Hepatocyte (in vitro differentiated cells): ENCODE measurements around the gene OLIG1. TPM values are rescaled to one million over a fixed set of nuclear protein-coding genes. Genes with fewer than 3 reads are reported as not detected.
A peak's percentile ranks its signal among the peaks of the same experiment; 100 is the strongest.

Experiments
- DNase-seq: peaks from one replicate; pipeline ENCODE4 v3.0.0-alpha.2; 2016; ENCODE audit warnings: low spot score
- H2AFZ ChIP-seq: fragments of 200-600 bp; sonication (generic); 2 replicates; pipeline ENCODE4 v1.6.0; 2016; ENCODE audit warnings: antibody characterized with exemption, mild to moderate bottlenecking
- H3K27ac ChIP-seq: fragments of 200-600 bp; sonication (generic); 2 replicates; pipeline ENCODE4 v1.5.1; 2016; ENCODE audit warnings: mild to moderate bottlenecking
- H3K27me3 ChIP-seq: fragments of 200-600 bp; sonication (generic); 2 replicates; pipeline ENCODE4 v1.6.1; 2016
- H3K36me3 ChIP-seq: fragments of 200-600 bp; sonication (generic); replicated peaks from 2 replicates; pipeline ENCODE4 v1.5.1; 2016; ENCODE audit warnings: low read depth; ENCODE audit not compliant: insufficient read depth
- H3K4me1 ChIP-seq: fragments of 200-600 bp; sonication (generic); 2 replicates; pipeline ENCODE4 v1.5.1; 2016; ENCODE audit warnings: mild to moderate bottlenecking, moderate library complexity; ENCODE audit not compliant: insufficient read depth
- H3K4me2 ChIP-seq: fragments of 200-600 bp; sonication (generic); 2 replicates; pipeline ENCODE4 v1.6.0; 2016
- H3K4me3 ChIP-seq: fragments of 200-600 bp; sonication (generic); 2 replicates; pipeline ENCODE4 v1.5.1; 2016; ENCODE audit warnings: mild to moderate bottlenecking
- H3K79me2 ChIP-seq: fragments of 200-600 bp; sonication (generic); 2 replicates; pipeline ENCODE4 v1.6.0; 2017; ENCODE audit warnings: mild to moderate bottlenecking
- H3K9me2 ChIP-seq: fragments of 200-600 bp; sonication (generic); replicated peaks from 2 replicates; pipeline ENCODE4 v1.6.0; 2017; ENCODE audit warnings: mild to moderate bottlenecking; ENCODE audit not compliant: insufficient read depth
- H3K9me3 ChIP-seq: fragments of 200-600 bp; sonication (generic); 2 replicates; pipeline ENCODE4 v1.5.1; 2016; ENCODE audit warnings: low read depth, mild to moderate bottlenecking
- H4K20me1 ChIP-seq: fragments of 200-600 bp; sonication (generic); 2 replicates; pipeline ENCODE4 v1.6.0; 2016; ENCODE audit warnings: mild to moderate bottlenecking; ENCODE audit not compliant: insufficient read depth, poor library complexity, severe bottlenecking
- CTCF ChIP-seq: fragments of 200-600 bp; sonication (generic); IDR thresholded peaks from 2 replicates; pipeline ENCODE4 v1.5.1; 2016; ENCODE audit warnings: antibody characterized with exemption, mild to moderate bottlenecking; ENCODE audit not compliant: poor library complexity
- EZH2 ChIP-seq: fragments of 200-600 bp; sonication (generic); IDR thresholded peaks from 2 replicates; pipeline ENCODE4 v1.6.1; 2016; ENCODE audit warnings: antibody characterized with exemption, mild to moderate bottlenecking, borderline replicate concordance
- EZH2phosphoT487 ChIP-seq: fragments of 200-600 bp; sonication (generic); IDR thresholded peaks from one replicate; pipeline ENCODE4 v1.6.1; 2018; ENCODE audit warnings: antibody characterized with exemption, mild to moderate bottlenecking, low read depth, moderate library complexity; ENCODE audit not compliant: unreplicated experiment, severe bottlenecking
- WGBS: methylation state at CpG from one replicate; pipeline ENCODE4 v1.1.6; 2016; ENCODE audit warnings: low lambda C conversion rate; ENCODE audit errors: missing lambda C conversion rate; 5-methylcytosine and 5-hydroxymethylcytosine counted together
- polyA plus RNA-seq: library from polyadenylated mRNA; unstranded; fragments of >200 nt; fragmentation: Nextera tagmentation; extraction: Ambion mirVana; gene quantifications from 2 replicates; pipeline ENCODE4 v1.2.1, GENCODE V29; 2016
- total RNA-seq: library from RNA; depleted of rRNA; stranded (reverse); fragments of >200 nt; gene quantifications from 2 replicates; pipeline ENCODE4 v1.2.3, GENCODE V29; 2014

OLIG1 gene
- total and polyA plus RNA-seq, 2 experiments from 2014 or later = not detected

GRCh38 chr21:33067457-33067856, 2.5 kb upstream of the OLIG1 start:
- 75% methylated on average over 4 of the region's 4 CpGs for WGBS
- peaks cover 18% of the 10 kb centered on the region for H3K4me1 ChIP-seq
- H3K27me3 ChIP-seq = peaks cover 90% of the 10 kb centered on the region
- H3K9me3 ChIP-seq = peaks cover 7% of the 10 kb centered on the region
- no peak overlapping the region for H3K4me2 ChIP-seq
- H3K4me3 ChIP-seq = no peak overlapping the region
- no peak overlapping the region for H2AFZ ChIP-seq
- TF ChIP-seq EZH2phosphoT487 = no peak
- no peak for TF ChIP-seq CTCF
- no peak for TF ChIP-seq EZH2
- H3K79me2 ChIP-seq = no peaks in the 10 kb centered on the region
- H4K20me1 ChIP-seq = no peaks in the 10 kb centered on the region
- no peaks in the 10 kb centered on the region for H3K36me3 ChIP-seq
- no peaks in the 10 kb centered on the region for H3K9me2 ChIP-seq
- H3K27ac ChIP-seq = no peak overlapping the region
- DNase-seq = no peak

GRCh38 chr21:33069243-33069642, 698 bp upstream of the OLIG1 start:
- peaks cover 7% of the 10 kb centered on the region for H3K9me3 ChIP-seq
- no peak for DNase-seq
- no peaks in the 10 kb centered on the region for H3K36me3 ChIP-seq
- no peak overlapping the region for H2AFZ ChIP-seq
- peak overlapping the region; percentile 91 for H3K4me2 ChIP-seq
- no peaks in the 10 kb centered on the region for H4K20me1 ChIP-seq
- H3K4me1 ChIP-seq = peaks cover 18% of the 10 kb centered on the region
- H3K9me2 ChIP-seq = no peaks in the 10 kb centered on the region
- H3K79me2 ChIP-seq = no peaks in the 10 kb centered on the region
- H3K4me3 ChIP-seq = no peak overlapping the region
- no peak overlapping the region for H3K27ac ChIP-seq
- 75% methylated on average over 5 of the region's 5 CpGs for WGBS
- TF ChIP-seq EZH2phosphoT487 (no peak), EZH2 (no peak), CTCF (no peak)
- peaks cover 97% of the 10 kb centered on the region for H3K27me3 ChIP-seq

GRCh38 chr21:33069645-33069993, 322 bp upstream of the OLIG1 start:
- no peaks in the 10 kb centered on the region for H4K20me1 ChIP-seq
- H3K79me2 ChIP-seq = no peaks in the 10 kb centered on the region
- peaks cover 18% of the 10 kb centered on the region for H3K4me1 ChIP-seq
- no peaks in the 10 kb centered on the region for H3K36me3 ChIP-seq
- H3K4me2 ChIP-seq = peak overlapping the region; percentile 91
- WGBS = 3% methylated on average over 11 of the region's 11 CpGs
- peak overlapping the region; percentile 10 for H3K4me3 ChIP-seq
- no peak for TF ChIP-seq EZH2
- TF ChIP-seq EZH2phosphoT487 = no peak
- no peak for TF ChIP-seq CTCF
- H3K9me2 ChIP-seq = no peaks in the 10 kb centered on the region
- no peak for DNase-seq
- H2AFZ ChIP-seq = no peak overlapping the region
- H3K27me3 ChIP-seq = peaks cover 97% of the 10 kb centered on the region
- peaks cover 7% of the 10 kb centered on the region for H3K9me3 ChIP-seq
- no peak overlapping the region for H3K27ac ChIP-seq

- no peak overlapping the region for H2AFZ ChIP-seq
- no peaks in the 10 kb centered on the region for H4K20me1 ChIP-seq
- H3K27ac ChIP-seq = no peak overlapping the region
- H3K4me2 ChIP-seq = peak overlapping the region; percentile 91
- WGBS = under 1% methylated on average over 44 of the region's 44 CpGs
- H3K79me2 ChIP-seq = no peaks in the 10 kb centered on the region
- H3K36me3 ChIP-seq = no peaks in the 10 kb centered on the region
- no peak for TF ChIP-seq EZH2phosphoT487
- no peak for TF ChIP-seq EZH2
- no peak for TF ChIP-seq CTCF
- DNase-seq = no peak
- peaks cover 21% of the 10 kb centered on the region for H3K4me1 ChIP-seq
- peaks cover 92% of the 10 kb centered on the region for H3K27me3 ChIP-seq
- H3K4me3 ChIP-seq = no peak overlapping the region
- peaks cover 7% of the 10 kb centered on the region for H3K9me3 ChIP-seq
- no peaks in the 10 kb centered on the region for H3K9me2 ChIP-seq
Measured at GRCh38 chr21:33070744-33070997, 730 bp downstream of the OLIG1 start.
